Left lung (tissue), 10 donors: ENCODE data around the gene ZNF276. TPM values are rescaled to one million over a fixed set of nuclear protein-coding genes. Genes with fewer than 3 reads are reported as not detected.
A peak's percentile ranks its signal among the peaks of the same experiment; 100 is the strongest.

Experiments
- ATAC-seq: fragments of 200-7000 bp; cut with Tn5 transposase; one replicate; pipeline ENCODE4 v1.9.1; 2020; ENCODE audit warnings: moderate library complexity
- DNase-seq, 4 donors: peaks; one replicate each; pipeline ENCODE4 v3.0.0-alpha.2; 2013 to 2020
- H3K27ac ChIP-seq, 2 donors: fragments of 200-600 bp; sonication (generic) in 1 of 2; one replicate each; pipeline versions ENCODE4 v1.5.0 to v1.8.0; 2020 to 2021
- H3K27me3 ChIP-seq, 2 donors: fragments of 200-600 bp; sonication (generic) in 1 of 2; one replicate each; pipeline versions ENCODE4 v1.5.0 to v1.8.0; 2020 to 2021
- H3K36me3 ChIP-seq, 2 donors: fragments of 200-600 bp; sonication (generic) in 1 of 2; one replicate each; pipeline versions ENCODE4 v1.5.0 to v1.8.0; 2020 to 2021
- H3K4me1 ChIP-seq, 2 donors: fragments of 200-600 bp; one replicate each; pipeline ENCODE4 v1.8.0; 2021
- H3K4me3 ChIP-seq, 2 donors: fragments of 200-600 bp; sonication (generic) in 1 of 2; one replicate each; pipeline versions ENCODE4 v1.5.0 to v1.8.0; 2020 to 2021; ENCODE audit warnings: mild to moderate bottlenecking in 1 of 2
- H3K9me3 ChIP-seq, 2 donors: fragments of 200-600 bp; sonication (generic) in 1 of 2; one replicate each; pipeline versions ENCODE4 v1.5.0 to v1.8.0; 2020 to 2021
- intact Hi-C, 2 donors: fragments of 100-400 bp; cut with DNase I; formaldehyde crosslinking; loops; one replicate each; pipeline versions ENCODE4 v1.11.2 to v1.14.2; 2022
- polyA plus RNA-seq, 6 donors: library from polyadenylated mRNA; unstranded; fragments of 120-200 nt; gene quantifications; one replicate each; pipeline ENCODE4 v1.2.1, GENCODE V29; 2013; ENCODE audit not compliant: insufficient read length in 6 of 6
- total RNA-seq, 2 donors: library from RNA; stranded (reverse); fragmentation: NEBNext Ultra II Directional; extraction: Animal tissue kit (Norgen Biotek cat#: 25700); gene quantifications; one replicate each; pipeline ENCODE4 v1.2.1, GENCODE V29; 2021
- TF ChIP-seq, protein P1 (sequence below), 2 donors: fragments of 200-600 bp; sonication (generic) in 1 of 2; IDR thresholded peaks; one replicate each; pipeline versions ENCODE4 v1.5.0 to v1.8.0; 2021; ENCODE audit warnings: antibody characterized with exemption in 2 of 2
- donor health status: DM: no; HTN: yes; CAD: no.
- donor health status: DM: no; HTN: no; CAD: no.

The ZNF276 gene
- total and polyA plus RNA-seq, 8 donors: 22.1 to 45.2 (median 32.7) TPM

DNA sequence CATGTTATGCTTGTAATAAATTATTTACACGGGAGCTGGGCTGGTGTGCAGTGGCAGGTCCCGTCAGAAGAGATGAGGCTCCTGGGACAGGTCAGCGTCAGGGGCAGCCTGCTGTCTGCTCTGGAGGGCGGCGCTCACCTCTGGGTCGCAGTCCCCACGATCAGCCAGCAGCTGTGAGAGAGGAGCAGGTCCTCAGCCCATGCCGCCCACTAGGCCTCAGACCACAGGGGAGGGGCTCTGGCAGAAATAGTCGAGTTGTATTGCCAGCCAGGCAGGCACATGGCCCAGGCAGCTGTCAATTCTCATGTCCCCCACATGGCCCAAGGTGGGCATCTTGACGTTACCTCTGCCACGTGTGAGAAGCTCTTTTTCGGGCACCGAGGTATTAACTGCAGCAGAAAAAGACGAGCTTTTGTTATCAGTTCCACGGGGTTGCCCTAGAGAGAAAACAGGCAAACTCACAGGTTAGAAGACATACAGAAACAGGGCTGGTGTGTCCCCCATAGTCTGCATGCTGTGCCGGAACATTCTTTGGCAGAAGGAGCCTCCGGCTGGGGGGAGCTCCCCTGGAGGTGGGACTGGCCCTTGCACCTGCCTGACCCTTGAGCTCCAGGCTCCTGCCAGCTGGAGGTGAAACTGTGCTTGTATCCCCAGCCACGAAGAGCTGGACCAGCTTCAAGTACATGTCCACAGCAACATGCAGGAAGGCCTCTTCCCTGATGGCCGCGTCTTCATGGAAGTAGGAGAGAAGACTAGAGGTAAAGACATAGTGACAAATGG lies 17.4 kb downstream of the ZNF276 start:
- peaks cover 0 to 94% of the 10 kb centered on the region in 2 donors for H3K36me3 ChIP-seq
- no peak overlapping the region for H3K27ac ChIP-seq
- no peaks in the 10 kb centered on the region for H3K9me3 ChIP-seq
- H3K4me1 ChIP-seq: no peaks in the 10 kb centered on the region
- no peak overlapping the region for H3K4me3 ChIP-seq
- ATAC-seq (no peak), DNase-seq (no peak)
- intact Hi-C loops: no loop called here
- TF ChIP-seq, protein P1, sequence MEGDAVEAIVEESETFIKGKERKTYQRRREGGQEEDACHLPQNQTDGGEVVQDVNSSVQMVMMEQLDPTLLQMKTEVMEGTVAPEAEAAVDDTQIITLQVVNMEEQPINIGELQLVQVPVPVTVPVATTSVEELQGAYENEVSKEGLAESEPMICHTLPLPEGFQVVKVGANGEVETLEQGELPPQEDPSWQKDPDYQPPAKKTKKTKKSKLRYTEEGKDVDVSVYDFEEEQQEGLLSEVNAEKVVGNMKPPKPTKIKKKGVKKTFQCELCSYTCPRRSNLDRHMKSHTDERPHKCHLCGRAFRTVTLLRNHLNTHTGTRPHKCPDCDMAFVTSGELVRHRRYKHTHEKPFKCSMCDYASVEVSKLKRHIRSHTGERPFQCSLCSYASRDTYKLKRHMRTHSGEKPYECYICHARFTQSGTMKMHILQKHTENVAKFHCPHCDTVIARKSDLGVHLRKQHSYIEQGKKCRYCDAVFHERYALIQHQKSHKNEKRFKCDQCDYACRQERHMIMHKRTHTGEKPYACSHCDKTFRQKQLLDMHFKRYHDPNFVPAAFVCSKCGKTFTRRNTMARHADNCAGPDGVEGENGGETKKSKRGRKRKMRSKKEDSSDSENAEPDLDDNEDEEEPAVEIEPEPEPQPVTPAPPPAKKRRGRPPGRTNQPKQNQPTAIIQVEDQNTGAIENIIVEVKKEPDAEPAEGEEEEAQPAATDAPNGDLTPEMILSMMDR (IDR thresholded peaks at IDR 0.05): no peak
- H3K27me3 ChIP-seq: no peaks in the 10 kb centered on the region

GRCh38 chr16:89739383-89739782 lies 18.0 kb downstream of the ZNF276 start:
- H3K4me1 ChIP-seq: no peaks in the 10 kb centered on the region
- no peak overlapping the region for H3K4me3 ChIP-seq
- no peak for DNase-seq
- intact Hi-C loops: no loop called here
- no peaks in the 10 kb centered on the region for H3K9me3 ChIP-seq
- H3K27me3 ChIP-seq: no peaks in the 10 kb centered on the region
- no peak for ATAC-seq
- no peak overlapping the region for H3K27ac ChIP-seq
- TF ChIP-seq, protein P1 (IDR thresholded peaks at IDR 0.05): no peak
- peaks cover 0 to 93% of the 10 kb centered on the region in 2 donors for H3K36me3 ChIP-seq

DNA sequence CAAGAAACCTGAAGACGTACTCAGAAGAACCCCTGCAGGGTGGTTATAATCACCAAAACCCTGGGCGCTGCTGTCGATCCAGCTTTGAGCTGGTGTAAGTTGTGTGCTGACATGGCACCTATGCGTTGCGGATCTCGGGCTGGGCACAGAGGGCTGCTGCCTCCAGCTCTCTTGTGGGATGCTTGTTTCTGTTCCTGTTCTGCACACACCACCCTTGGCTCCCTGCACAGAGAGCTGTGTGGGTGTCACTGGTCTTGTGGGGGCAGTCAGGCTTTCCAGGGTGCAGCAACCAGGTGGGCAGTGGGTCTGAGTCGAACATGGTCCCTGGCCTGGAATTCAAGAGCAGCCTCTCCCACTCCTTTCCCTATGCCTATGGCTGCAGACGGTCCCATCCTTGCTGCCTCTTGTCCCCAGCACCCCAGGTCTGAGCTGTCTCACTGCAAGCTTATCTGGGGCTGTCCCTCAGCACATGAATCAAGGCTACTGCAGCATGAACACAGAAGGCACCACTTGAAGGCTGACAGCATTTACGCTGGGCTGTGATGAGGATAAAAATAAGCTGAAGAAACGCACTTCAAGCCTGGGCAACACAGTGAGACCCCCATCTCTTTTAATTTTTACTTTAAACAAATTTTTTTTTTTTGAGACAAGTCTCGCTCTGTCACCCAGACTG lies 20.1 kb downstream of the ZNF276 start:
- Histone ChIP-seq H3K4me1 (no peaks in the 10 kb centered on the region), H3K9me3 (no peaks in the 10 kb centered on the region), H3K27me3 (no peaks in the 10 kb centered on the region), H3K27ac (peak overlapping the region in 1 of 2 donors; percentile 5), H3K36me3 (peaks cover 0 to 88% of the 10 kb centered on the region in 2 donors), H3K4me3 (no peak overlapping the region)
- TF ChIP-seq, protein P1 (IDR thresholded peaks at IDR 0.05): no peak
- ATAC-seq (no peak), DNase-seq (no peak)
- intact Hi-C loops: loop anchor here in 1 of 2 donors (10.0 kb wide), 1 partner anchor 57 kb away; the partner anchor contains the start of gene CDK10

- peaks cover 0 to 84% of the 10 kb centered on the region in 2 donors for H3K36me3 ChIP-seq
- ATAC-seq (no peak), DNase-seq (no peak)
- H3K9me3 ChIP-seq: no peaks in the 10 kb centered on the region
- H3K27ac ChIP-seq: no peak overlapping the region
- TF ChIP-seq, protein P1 (IDR thresholded peaks at IDR 0.05): no peak
- intact Hi-C loops: loop anchor here in 1 of 2 donors (10.0 kb wide), 1 partner anchor 58 kb away; the partner anchor contains the start of gene CDK10
- H3K27me3 ChIP-seq: no peaks in the 10 kb centered on the region
- H3K4me1 ChIP-seq: no peaks in the 10 kb centered on the region
- H3K4me3 ChIP-seq: no peak overlapping the region
These were observed 21.6 kb downstream of the ZNF276 start for GRCh38 chr16:89742948-89743347.

- Histone ChIP-seq H3K4me1 (peaks cover 0 to 7% of the 10 kb centered on the region in 2 donors), H3K36me3 (peaks cover 0 to 83% of the 10 kb centered on the region in 2 donors), H3K27me3 (no peaks in the 10 kb centered on the region), H3K4me3 (no peak overlapping the region), H3K27ac (no peak overlapping the region), H3K9me3 (no peaks in the 10 kb centered on the region)
- intact Hi-C loops: loop anchor here in 1 of 2 donors (10.0 kb wide), 1 partner anchor 60 kb away; the partner anchor contains the start of gene CDK10
- ATAC-seq (no peak), DNase-seq (peak in 1 of 4 donors; percentile 69)
- TF ChIP-seq, protein P1 (IDR thresholded peaks at IDR 0.05): no peak
These were observed 23.5 kb downstream of the ZNF276 start for GRCh38 chr16:89744813-89745212.
